Right lobe of liver (tissue), 4 donors: Measurements from ENCODE around the gene CIAO3.

Experiments
- CTCF ChIP-seq, 4 donors: fragments of 200-600 bp in 3 of 4; fragments of 450-650 bp in 1 of 4; IDR thresholded peaks; one replicate each; pipeline versions ENCODE4 v1.5.1 to v1.8.0; 2016 to 2022; ENCODE audit warnings: antibody characterized with exemption in 4 of 4, mild to moderate bottlenecking in 2 of 4
- POLR2A ChIP-seq: fragments of 450-650 bp; IDR thresholded peaks from one replicate; pipeline ENCODE4 v1.6.1; 2017; ENCODE audit warnings: antibody characterized with exemption, mild to moderate bottlenecking
- donor health status: DM: no; HTN: no; CAD: no.
- donor health status: DM: no; HTN: no; CAD: no.
- donor health status: DM: no; HTN: yes; CAD: no.

GRCh38 chr16:725463-726187 lies 15.2 kb downstream of the CIAO3 start:
- no peak for TF ChIP-seq CTCF (IDR thresholded peaks at IDR 0.05)
- TF ChIP-seq POLR2A = no peak
